ENCODE measurements around the gene DYNC1H1.
A peak's percentile ranks its signal among the peaks of the same experiment; 100 is the strongest.
"Not testable (repeated sequence)": the region's sequence is repeated elsewhere in the genome, so short reads cannot be mapped to it uniquely, and the experiment has no call there.

Gene DYNC1H1

GRCh38 chr14:102055181-102055901, 91.0 kb downstream of the DYNC1H1 start:
- Histone ChIP-seq H3K36me3 (ENCODE audit: control insufficient read depth, insufficient read depth, low read length) (peaks cover 25% of the 10 kb centered on the region), H3K4me1 (ENCODE audit: control insufficient read depth, insufficient read depth, low read length) (peaks cover 10% of the 10 kb centered on the region; the same call in 1 of the 2 replicates), H3K9me3 (ENCODE audit: control insufficient read depth, insufficient read depth, low read length) (no peaks in the 10 kb centered on the region), H3K27ac (ENCODE audit: low read depth, low read length) (peak overlapping the region; percentile 25), H3K27me3 (ENCODE audit: control insufficient read depth, insufficient read depth, low read length) (no peaks in the 10 kb centered on the region), H3K4me3 (ENCODE audit: low read depth, low read length) (no peak overlapping the region), H3K9ac (ENCODE audit: low read depth, low read length) (no peak overlapping the region)

- Histone ChIP-seq H3K9ac (ENCODE audit: low read depth, low read length) (no peak overlapping the region), H3K4me1 (ENCODE audit: control insufficient read depth, insufficient read depth, low read length) (peaks cover 10% of the 10 kb centered on the region; the same call in 1 of the 2 replicates), H3K27ac (ENCODE audit: low read depth, low read length) (no peak overlapping the region), H3K27me3 (ENCODE audit: control insufficient read depth, insufficient read depth, low read length) (no peaks in the 10 kb centered on the region), H3K36me3 (ENCODE audit: control insufficient read depth, insufficient read depth, low read length) (peaks cover 11% of the 10 kb centered on the region), H3K4me3 (ENCODE audit: low read depth, low read length) (no peak overlapping the region), H3K9me3 (ENCODE audit: control insufficient read depth, insufficient read depth, low read length) (no peaks in the 10 kb centered on the region)
Measured at GRCh38 chr14:102056694-102057442, 92.5 kb downstream of the DYNC1H1 start.

GRCh38 chr14:102057480-102058114, 93.2 kb downstream of the DYNC1H1 start:
- H3K9me3 ChIP-seq (ENCODE audit: control insufficient read depth, insufficient read depth, low read length) = no peaks in the 10 kb centered on the region
- no peak overlapping the region for H3K4me3 ChIP-seq (ENCODE audit: low read depth, low read length)
- no peak overlapping the region for H3K27ac ChIP-seq (ENCODE audit: low read depth, low read length)
- peaks cover 10% of the 10 kb centered on the region; the same call in 1 of the 2 replicates for H3K4me1 ChIP-seq (ENCODE audit: control insufficient read depth, insufficient read depth, low read length)
- H3K36me3 ChIP-seq (ENCODE audit: control insufficient read depth, insufficient read depth, low read length) = peaks cover 4% of the 10 kb centered on the region
- no peak overlapping the region for H3K9ac ChIP-seq (ENCODE audit: low read depth, low read length)
- H3K27me3 ChIP-seq (ENCODE audit: control insufficient read depth, insufficient read depth, low read length) = no peaks in the 10 kb centered on the region

- peaks cover 10% of the 10 kb centered on the region; the same call in 1 of the 2 replicates for H3K4me1 ChIP-seq (ENCODE audit: control insufficient read depth, insufficient read depth, low read length)
- no peak overlapping the region for H3K4me3 ChIP-seq (ENCODE audit: low read depth, low read length)
- H3K9me3 ChIP-seq (ENCODE audit: control insufficient read depth, insufficient read depth, low read length) = no peaks in the 10 kb centered on the region
- no peak overlapping the region for H3K27ac ChIP-seq (ENCODE audit: low read depth, low read length)
- no peaks in the 10 kb centered on the region for H3K27me3 ChIP-seq (ENCODE audit: control insufficient read depth, insufficient read depth, low read length)
- H3K9ac ChIP-seq (ENCODE audit: low read depth, low read length) = no peak overlapping the region
- H3K36me3 ChIP-seq (ENCODE audit: control insufficient read depth, insufficient read depth, low read length) = no peaks in the 10 kb centered on the region
Measured at GRCh38 chr14:102058146-102058545, 93.8 kb downstream of the DYNC1H1 start.

GRCh38 chr14:102058961-102059360, 94.6 kb downstream of the DYNC1H1 start:
- H3K27ac ChIP-seq (ENCODE audit: low read depth, low read length) = no peak overlapping the region
- H3K4me3 ChIP-seq (ENCODE audit: low read depth, low read length) = no peak overlapping the region
- no peak overlapping the region for H3K9ac ChIP-seq (ENCODE audit: low read depth, low read length)
- no peaks in the 10 kb centered on the region for H3K9me3 ChIP-seq (ENCODE audit: control insufficient read depth, insufficient read depth, low read length)
- H3K4me1 ChIP-seq (ENCODE audit: control insufficient read depth, insufficient read depth, low read length) = peaks cover 10% of the 10 kb centered on the region; the same call in 1 of the 2 replicates
- H3K36me3 ChIP-seq (ENCODE audit: control insufficient read depth, insufficient read depth, low read length) = no peaks in the 10 kb centered on the region
- H3K27me3 ChIP-seq (ENCODE audit: control insufficient read depth, insufficient read depth, low read length) = no peaks in the 10 kb centered on the region

- H3K4me1 ChIP-seq (ENCODE audit: control insufficient read depth, insufficient read depth, low read length) = no peaks in the 10 kb centered on the region
- H3K9me3 ChIP-seq (ENCODE audit: control insufficient read depth, insufficient read depth, low read length) = no peaks in the 10 kb centered on the region
- no peak overlapping the region for H3K27ac ChIP-seq (ENCODE audit: low read depth, low read length)
- no peak overlapping the region for H3K9ac ChIP-seq (ENCODE audit: low read depth, low read length)
- H3K36me3 ChIP-seq (ENCODE audit: control insufficient read depth, insufficient read depth, low read length) = no peaks in the 10 kb centered on the region
- no peaks in the 10 kb centered on the region for H3K27me3 ChIP-seq (ENCODE audit: control insufficient read depth, insufficient read depth, low read length)
- no peak overlapping the region for H3K4me3 ChIP-seq (ENCODE audit: low read depth, low read length)
Measured at GRCh38 chr14:102063109-102063807, 98.9 kb downstream of the DYNC1H1 start.

- Histone ChIP-seq H3K9me3 (ENCODE audit: control insufficient read depth, insufficient read depth, low read length) (no peaks in the 10 kb centered on the region), H3K4me1 (ENCODE audit: control insufficient read depth, insufficient read depth, low read length) (no peaks in the 10 kb centered on the region), H3K9ac (ENCODE audit: low read depth, low read length) (no peak overlapping the region), H3K36me3 (ENCODE audit: control insufficient read depth, insufficient read depth, low read length) (no peaks in the 10 kb centered on the region), H3K27ac (ENCODE audit: low read depth, low read length) (peak overlapping the region; percentile 5), H3K27me3 (ENCODE audit: control insufficient read depth, insufficient read depth, low read length) (no peaks in the 10 kb centered on the region), H3K4me3 (ENCODE audit: low read depth, low read length) (no peak overlapping the region)
Measured at GRCh38 chr14:102063808-102064429, 99.5 kb downstream of the DYNC1H1 start.

- H3K4me1 ChIP-seq (ENCODE audit: control insufficient read depth, insufficient read depth, low read length); H3K27ac ChIP-seq (ENCODE audit: low read depth, low read length); H3K27me3 ChIP-seq (ENCODE audit: control insufficient read depth, insufficient read depth, low read length); H3K4me3 ChIP-seq (ENCODE audit: low read depth, low read length); H3K9me3 ChIP-seq (ENCODE audit: control insufficient read depth, insufficient read depth, low read length); H3K36me3 ChIP-seq (ENCODE audit: control insufficient read depth, insufficient read depth, low read length); H3K9ac ChIP-seq (ENCODE audit: low read depth, low read length): not testable (repeated sequence)
Measured at GRCh38 chr14:102064590-102064989, 100.2 kb downstream of the DYNC1H1 start.

GRCh38 chr14:102066041-102066451, 101.7 kb downstream of the DYNC1H1 start:
- no peaks in the 10 kb centered on the region for H3K36me3 ChIP-seq (ENCODE audit: control insufficient read depth, insufficient read depth, low read length)
- H3K9me3 ChIP-seq (ENCODE audit: control insufficient read depth, insufficient read depth, low read length) = no peaks in the 10 kb centered on the region
- H3K9ac ChIP-seq (ENCODE audit: low read depth, low read length) = no peak overlapping the region
- no peaks in the 10 kb centered on the region for H3K4me1 ChIP-seq (ENCODE audit: control insufficient read depth, insufficient read depth, low read length)
- H3K27ac ChIP-seq (ENCODE audit: low read depth, low read length) = no peak overlapping the region
- no peaks in the 10 kb centered on the region for H3K27me3 ChIP-seq (ENCODE audit: control insufficient read depth, insufficient read depth, low read length)
- H3K4me3 ChIP-seq (ENCODE audit: low read depth, low read length) = no peak overlapping the region

- no peaks in the 10 kb centered on the region for H3K27me3 ChIP-seq (ENCODE audit: control insufficient read depth, insufficient read depth, low read length)
- no peaks in the 10 kb centered on the region for H3K9me3 ChIP-seq (ENCODE audit: control insufficient read depth, insufficient read depth, low read length)
- H3K27ac ChIP-seq (ENCODE audit: low read depth, low read length) = no peak overlapping the region
- H3K36me3 ChIP-seq (ENCODE audit: control insufficient read depth, insufficient read depth, low read length) = no peaks in the 10 kb centered on the region
- no peaks in the 10 kb centered on the region for H3K4me1 ChIP-seq (ENCODE audit: control insufficient read depth, insufficient read depth, low read length)
- no peak overlapping the region for H3K4me3 ChIP-seq (ENCODE audit: low read depth, low read length)
- H3K9ac ChIP-seq (ENCODE audit: low read depth, low read length) = no peak overlapping the region
Measured at GRCh38 chr14:102071283-102071998, 107.1 kb downstream of the DYNC1H1 start.

All from HUES48 (cell line).